Neutrophil (primary cell): Measurements from ENCODE around the gene REL.

ENCODE experiments used
- H3K27ac ChIP-seq: fragments of 200-600 bp; sonication (generic); 2 replicates; pipeline ENCODE4 v1.5.1; 2016; ENCODE audit warnings: mild to moderate bottlenecking, moderate library complexity
- H3K27me3 ChIP-seq: fragments of 200-600 bp; sonication (generic); 2 replicates; pipeline ENCODE4 v1.6.0; 2016; ENCODE audit warnings: mild to moderate bottlenecking
- H3K36me3 ChIP-seq: fragments of 200-600 bp; sonication (generic); 2 replicates; pipeline ENCODE4 v1.5.1; 2017
- H3K4me1 ChIP-seq, 2 experiments: fragments of 200-600 bp in 1 of 2; sonication (generic) in 1 of 2; 1 replicate in 1 of 2; 2 replicates in 1 of 2; pipeline versions ENCODE4 v1.5.1 to v1.6.1; 2013 to 2016; ENCODE audit warnings: low read depth in 1 of 2, low read length in 1 of 2, mild to moderate bottlenecking in 1 of 2, moderate library complexity in 1 of 2; ENCODE audit not compliant: control insufficient read depth in 1 of 2, insufficient read depth in 1 of 2
- H3K4me3 ChIP-seq, 2 experiments: fragments of 200-600 bp in 1 of 2; sonication (generic) in 1 of 2; 1 replicate in 1 of 2; 2 replicates in 1 of 2; pipeline ENCODE4 v1.5.1; 2013 to 2016; ENCODE audit warnings: low read depth in 1 of 2, low read length in 1 of 2, mild to moderate bottlenecking in 1 of 2, moderate library complexity in 1 of 2
- H3K9me3 ChIP-seq: fragments of 200-600 bp; sonication (generic); 2 replicates; pipeline ENCODE4 v1.5.1; 2016
- CTCF ChIP-seq: fragments of 200-600 bp; sonication (generic); IDR thresholded peaks from 2 replicates; pipeline ENCODE4 v1.5.1; 2016; ENCODE audit warnings: antibody characterized with exemption

Gene REL

GRCh38 chr2:60837123-60837522, 44.3 kb upstream of the REL start:
- H3K4me3 ChIP-seq = no peak overlapping the region
- no peaks in the 10 kb centered on the region for H3K27me3 ChIP-seq
- H3K4me1 ChIP-seq = peaks cover 10 to 14% of the 10 kb centered on the region in 2 experiments
- no peak for TF ChIP-seq CTCF
- no peaks in the 10 kb centered on the region for H3K9me3 ChIP-seq
- peak overlapping the region; percentile 24 for H3K27ac ChIP-seq
- no peaks in the 10 kb centered on the region for H3K36me3 ChIP-seq

DNA sequence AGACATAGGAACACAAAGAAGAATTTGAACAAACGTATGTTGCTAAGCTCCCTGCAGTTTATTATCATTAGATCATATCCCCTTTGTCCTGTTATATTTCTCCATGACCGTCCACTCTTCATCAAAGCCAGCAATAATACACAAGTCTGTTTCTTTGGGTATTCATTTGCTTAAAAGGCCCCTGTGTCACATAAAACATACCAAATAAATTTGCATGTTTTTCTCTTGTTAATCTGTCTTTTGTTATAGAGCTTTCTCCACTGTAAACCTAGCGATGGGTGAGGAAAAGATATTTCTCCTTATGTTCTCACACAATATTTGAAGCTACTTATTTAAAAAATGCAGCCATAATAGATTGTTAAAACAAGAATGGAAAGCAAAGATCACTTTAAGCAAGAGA, 42.9 kb upstream of the REL start:
- no peaks in the 10 kb centered on the region for H3K27me3 ChIP-seq
- TF ChIP-seq CTCF = no peak

DNA sequence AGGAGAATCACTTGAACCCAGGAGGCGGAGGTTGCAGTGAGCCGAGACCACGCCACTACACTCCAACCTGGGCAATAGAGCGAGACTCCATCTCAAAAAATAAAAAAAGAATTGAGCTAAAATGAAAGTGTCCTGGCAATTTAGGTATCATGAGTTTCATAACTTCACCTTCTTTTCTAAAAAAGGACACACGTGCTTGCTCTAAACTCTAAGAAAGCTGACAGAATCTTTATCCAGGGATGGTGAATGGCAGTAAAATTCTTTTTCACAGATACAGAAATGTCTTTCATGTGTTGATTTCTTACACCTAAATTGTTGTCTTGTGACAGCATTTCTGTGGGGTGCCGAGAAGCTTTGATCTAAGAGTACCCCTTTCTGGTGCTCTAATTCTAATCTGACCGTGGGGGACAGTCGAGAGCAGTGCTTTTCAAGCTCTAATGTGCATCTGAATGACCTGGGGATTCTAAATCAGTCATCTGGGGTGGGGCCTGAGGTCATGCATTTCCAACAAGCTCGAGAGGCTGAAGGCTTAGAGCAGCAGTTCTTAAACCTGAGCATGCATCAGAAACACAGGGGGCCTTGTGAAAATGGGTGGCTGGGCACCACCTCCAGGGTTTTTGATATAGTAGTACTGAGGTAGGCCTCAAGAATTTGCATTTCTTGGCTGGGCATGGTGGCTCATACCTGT, 42.1 kb upstream of the REL start:
- Histone ChIP-seq H3K4me1 (peaks cover 10 to 14% of the 10 kb centered on the region in 2 experiments), H3K36me3 (no peaks in the 10 kb centered on the region), H3K9me3 (no peaks in the 10 kb centered on the region), H3K27me3 (no peaks in the 10 kb centered on the region), H3K4me3 (no peak overlapping the region), H3K27ac (no peak overlapping the region)
- no peak for TF ChIP-seq CTCF

More for the DNA sequence above, 42.9 kb upstream of the REL start:
- H3K4me1 ChIP-seq = peaks cover 10 to 14% of the 10 kb centered on the region in 2 experiments
- no peaks in the 10 kb centered on the region for H3K9me3 ChIP-seq
- no peak overlapping the region for H3K27ac ChIP-seq
- no peaks in the 10 kb centered on the region for H3K36me3 ChIP-seq
- no peak overlapping the region for H3K4me3 ChIP-seq

GRCh38 chr2:60840880-60841279, 40.5 kb upstream of the REL start:
- Histone ChIP-seq H3K27ac (no peak overlapping the region), H3K36me3 (no peaks in the 10 kb centered on the region), H3K27me3 (no peaks in the 10 kb centered on the region), H3K4me3 (no peak overlapping the region), H3K9me3 (no peaks in the 10 kb centered on the region), H3K4me1 (peaks cover 10 to 14% of the 10 kb centered on the region in 2 experiments)
- no peak for TF ChIP-seq CTCF

DNA sequence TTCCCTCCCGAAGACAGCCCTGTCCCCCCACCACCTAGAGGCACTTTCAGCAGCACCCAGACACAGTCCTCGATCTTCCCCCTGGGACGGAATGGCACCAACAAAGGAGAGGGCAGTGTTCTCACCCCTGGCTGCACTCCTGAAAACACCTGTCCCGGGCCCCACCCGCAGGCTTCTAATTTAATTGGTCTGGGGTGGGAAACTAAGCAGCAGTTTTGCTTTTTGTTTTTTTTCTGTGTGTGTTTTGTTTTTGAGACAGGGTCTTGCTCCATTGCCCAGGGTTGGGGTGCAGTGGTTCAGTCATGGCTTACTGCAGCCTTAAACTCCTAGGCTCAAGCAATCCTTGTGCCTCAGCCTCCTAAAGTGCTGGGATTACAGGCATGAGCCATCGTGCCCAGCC, 38.4 kb upstream of the REL start:
- Histone ChIP-seq H3K9me3 (no peaks in the 10 kb centered on the region), H3K4me3 (no peak overlapping the region), H3K4me1 (no peaks in the 10 kb centered on the region), H3K27ac (no peak overlapping the region), H3K36me3 (no peaks in the 10 kb centered on the region), H3K27me3 (no peaks in the 10 kb centered on the region)
- no peak for TF ChIP-seq CTCF
